HG03558 (cell line): ENCODE results near the gene ZEB1.

Experiments used
- ATAC-seq: cut with Tn5 transposase; IDR thresholded peaks from one replicate; pipeline ENCODE4 v1.9.1; 2021; ENCODE audit warnings: moderate number of reproducible peaks; ENCODE audit not compliant: unreplicated experiment; ENCODE audit errors: extremely low read depth

The ZEB1 gene

DNA sequence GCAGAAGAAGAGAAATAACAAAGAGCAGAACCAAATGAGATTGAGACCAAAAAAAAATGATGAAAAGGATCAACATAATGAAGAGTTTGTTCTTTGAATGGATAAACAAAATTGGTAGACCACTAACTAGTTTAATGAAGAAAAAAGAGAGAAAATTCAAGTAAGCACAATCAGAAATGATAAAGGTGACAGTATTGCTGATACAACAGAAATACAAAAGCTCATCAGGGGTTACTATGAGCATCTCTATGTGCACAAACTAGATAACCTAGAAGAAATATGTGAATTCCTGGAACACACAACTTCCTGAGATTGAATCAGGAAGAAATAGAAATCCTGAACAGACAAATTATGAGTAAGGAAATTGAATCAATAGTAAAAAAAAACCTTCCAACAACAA lies 157.1 kb downstream of the ZEB1 start:
- no peak for ATAC-seq

DNA sequence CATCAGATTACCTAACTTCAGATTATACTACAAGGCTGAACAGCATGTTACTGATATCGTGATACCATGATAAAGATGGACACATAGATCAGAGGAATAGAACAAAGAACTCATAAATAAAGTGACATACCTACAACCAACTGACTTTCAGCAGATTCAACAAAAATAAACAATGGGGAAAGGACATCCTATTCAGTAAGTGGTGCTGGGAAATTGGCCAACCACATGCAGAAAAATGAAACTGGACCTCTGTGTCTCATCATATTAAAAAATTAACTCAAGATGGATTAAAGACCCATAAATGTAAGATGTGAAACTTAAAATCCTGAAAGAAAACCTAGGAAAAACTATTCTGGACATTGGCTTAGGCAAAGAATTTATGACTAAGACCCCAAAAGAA lies 158.6 kb downstream of the ZEB1 start:
- no peak for ATAC-seq

GRCh38 chr10:31479752-31480151 lies 160.7 kb downstream of the ZEB1 start:
- no peak for ATAC-seq

DNA sequence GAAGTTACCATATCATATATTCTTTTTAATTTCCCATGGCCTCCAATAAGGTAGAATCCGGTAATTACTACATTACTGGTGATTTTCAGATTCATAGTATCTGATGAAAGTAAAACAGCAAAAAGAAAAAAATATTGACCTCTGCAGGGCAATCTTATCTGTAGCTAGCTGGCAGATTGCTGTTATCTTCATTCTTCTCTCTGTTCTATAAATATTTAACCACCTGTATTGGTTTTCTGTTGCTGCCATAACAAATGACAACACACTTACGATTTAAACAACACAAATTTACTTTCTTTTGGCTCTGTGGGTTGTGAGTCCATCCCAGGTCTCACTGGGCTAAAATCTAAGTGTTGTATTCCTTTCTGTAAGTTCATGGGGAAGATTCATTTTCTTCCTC lies 164.5 kb downstream of the ZEB1 start:
- no peak for ATAC-seq

DNA sequence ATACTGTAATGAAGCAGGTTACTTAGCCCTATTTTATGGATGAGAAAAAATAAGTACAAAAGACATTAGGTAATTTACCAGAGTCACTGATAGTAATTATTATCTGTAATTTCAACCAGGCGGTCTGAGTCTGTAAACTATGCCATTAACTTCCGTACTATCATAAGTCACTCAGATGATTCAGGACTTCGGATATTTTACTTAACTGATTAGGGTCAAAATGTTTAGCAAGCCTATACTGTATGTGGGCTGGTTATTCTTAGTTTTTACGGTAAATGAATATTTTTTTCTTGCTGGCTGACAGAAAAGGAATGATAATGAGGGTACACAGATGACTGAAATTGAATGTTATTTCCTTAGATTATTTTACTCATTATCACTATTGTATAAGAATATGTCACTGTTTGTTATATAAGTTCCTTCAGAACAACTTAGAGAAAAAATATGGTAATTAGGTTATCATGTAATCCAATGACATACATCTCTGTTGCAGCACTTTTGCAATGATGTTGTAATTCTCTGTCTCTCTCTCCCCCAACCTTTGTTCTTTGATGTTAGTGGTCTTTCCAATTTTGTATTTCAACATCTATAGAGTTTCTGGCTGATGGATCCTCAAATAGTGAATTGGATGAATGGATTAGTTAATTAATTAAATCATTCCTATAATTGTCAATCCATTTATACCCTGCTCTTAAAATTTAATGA lies 165.6 kb downstream of the ZEB1 start:
- no peak for ATAC-seq

DNA sequence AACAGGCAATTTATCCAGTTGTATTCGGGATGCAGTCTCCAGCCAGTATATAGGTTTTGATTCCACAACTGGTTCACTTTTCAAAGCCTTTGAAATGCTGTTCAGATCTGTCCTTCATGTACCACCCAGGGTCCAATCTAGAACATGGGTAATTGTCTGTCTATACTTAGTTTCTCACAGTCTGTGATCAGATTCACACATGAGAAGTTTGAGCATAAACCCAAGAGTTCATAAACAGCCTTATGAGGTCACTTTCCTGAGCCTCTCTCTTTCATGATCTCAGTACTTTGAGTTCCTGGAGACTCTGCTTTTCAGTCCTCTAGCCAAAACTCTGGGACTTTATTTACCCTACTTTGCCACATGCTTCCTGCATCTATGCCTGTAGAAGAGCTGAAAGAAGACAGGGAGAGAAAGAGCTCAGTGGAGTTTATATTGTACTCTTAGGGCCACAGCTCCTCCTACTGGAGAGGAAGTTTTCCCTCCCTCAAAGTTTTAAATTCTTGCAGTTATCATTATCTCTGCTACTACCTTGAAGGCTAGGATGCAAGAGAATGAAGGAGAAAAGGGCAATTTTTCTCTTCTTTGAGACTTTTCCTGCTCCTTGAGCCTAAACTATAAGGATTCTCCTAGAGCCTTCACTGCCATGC lies 172.0 kb downstream of the ZEB1 start:
- no peak for ATAC-seq

GRCh38 chr10:31507427-31507826 lies 188.4 kb downstream of the ZEB1 start:
- ATAC-seq = no peak

- ATAC-seq = no peak
Measured at GRCh38 chr10:31508234-31508633, 189.2 kb downstream of the ZEB1 start.

GRCh38 chr10:31508882-31509281 lies 189.9 kb downstream of the ZEB1 start:
- ATAC-seq = no peak

GRCh38 chr10:31509989-31510388 lies 191.0 kb downstream of the ZEB1 start:
- no peak for ATAC-seq

- no peak for ATAC-seq
Measured at GRCh38 chr10:31515116-31515515, 196.1 kb downstream of the ZEB1 start.

GRCh38 chr10:31515819-31516402 lies 196.9 kb downstream of the ZEB1 start:
- no peak for ATAC-seq

- ATAC-seq = no peak
Measured at GRCh38 chr10:31520986-31521831, 202.2 kb downstream of the ZEB1 start.

GRCh38 chr10:31522820-31523219 lies 203.8 kb downstream of the ZEB1 start:
- ATAC-seq = no peak

DNA sequence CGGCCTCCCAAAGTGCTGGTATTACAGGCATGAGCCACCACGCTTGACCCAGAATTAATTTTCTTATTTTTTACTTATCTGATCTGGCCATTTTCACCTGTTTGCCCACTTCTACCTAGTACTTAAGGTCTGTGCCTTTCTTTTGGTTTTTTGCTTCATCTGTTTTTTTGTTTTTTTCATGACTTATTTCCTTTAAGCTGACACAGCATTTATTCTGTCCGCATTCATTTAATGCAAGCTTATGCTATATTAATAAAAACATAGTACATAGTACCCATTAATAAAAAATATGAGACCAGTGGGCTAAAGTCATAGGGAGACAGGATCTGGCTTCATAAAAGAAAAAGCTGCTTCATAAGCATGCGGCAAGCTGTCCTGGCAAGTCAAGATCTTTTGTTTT lies 205.4 kb downstream of the ZEB1 start:
- ATAC-seq = no peak

DNA sequence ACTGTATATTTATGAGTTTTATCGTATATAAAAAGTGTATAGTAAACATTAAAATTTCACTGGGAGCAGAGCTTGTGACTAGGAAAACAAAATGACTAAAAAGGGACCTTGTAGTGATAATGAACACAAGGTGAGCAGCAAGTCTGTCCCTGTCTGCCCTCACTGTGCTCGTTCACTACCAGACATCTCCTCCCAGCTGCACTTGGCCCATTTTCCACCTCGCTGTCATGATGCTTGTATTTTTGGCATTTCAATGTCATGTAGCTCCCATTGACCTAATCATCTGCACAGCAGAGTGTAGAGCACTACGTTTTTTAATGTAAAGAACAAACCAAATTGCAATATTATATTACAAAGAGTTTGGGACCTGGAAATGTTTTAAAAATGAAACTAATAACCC lies 207.2 kb downstream of the ZEB1 start:
- no peak for ATAC-seq

- ATAC-seq = no peak
Measured at GRCh38 chr10:31526681-31527080, 207.7 kb downstream of the ZEB1 start.

- ATAC-seq = no peak
Measured at GRCh38 chr10:31528831-31529230, 209.8 kb downstream of the ZEB1 start.

DNA sequence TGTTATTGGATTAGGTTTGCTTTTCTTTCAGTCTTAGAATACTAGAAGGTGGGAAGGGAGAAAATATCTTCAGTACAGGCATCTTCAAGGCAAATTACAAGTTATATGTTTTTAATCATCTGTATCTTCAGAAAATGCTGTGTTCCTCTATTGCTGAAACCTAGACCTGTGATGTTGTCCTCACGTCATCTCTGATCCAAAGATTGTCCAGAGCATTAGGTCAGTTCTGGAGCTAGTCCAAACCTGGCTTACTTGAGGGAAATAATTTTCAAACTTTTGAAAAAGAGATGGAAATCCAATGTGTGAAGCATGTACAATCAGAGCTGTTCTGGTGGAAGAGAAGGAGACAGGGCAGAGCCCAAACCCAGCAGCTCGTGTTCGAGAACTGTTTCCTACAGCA lies 217.3 kb downstream of the ZEB1 start:
- no peak for ATAC-seq

DNA sequence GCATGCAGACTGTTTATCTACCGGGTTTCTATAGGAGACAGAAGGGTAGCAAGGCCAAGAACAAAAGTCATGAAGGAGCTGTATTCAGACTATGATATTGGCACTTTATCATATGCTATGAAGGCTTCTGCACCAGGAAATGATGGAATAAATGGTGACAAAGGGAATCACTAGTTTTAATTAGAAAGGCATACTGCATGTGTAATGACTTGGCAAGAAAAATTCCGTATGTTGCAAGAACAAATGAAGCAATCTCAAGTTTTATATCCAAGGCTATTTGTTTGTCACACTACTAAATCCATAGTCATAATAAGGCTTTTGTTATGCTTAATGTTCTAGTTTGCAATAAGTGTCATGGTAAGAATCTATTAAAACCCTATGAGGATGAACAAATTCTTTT lies 230.9 kb downstream of the ZEB1 start:
- ATAC-seq = no peak

GRCh38 chr10:31554556-31554955 lies 235.5 kb downstream of the ZEB1 start:
- no peak for ATAC-seq
